Body of pancreas (tissue), 4 donors: ENCODE results near the gene CPXM1. TPM values are rescaled to one million over a fixed set of nuclear protein-coding genes. Genes with fewer than 3 reads are reported as not detected.

Experiments
- ATAC-seq: fragments of 150-250 bp; one replicate; pipeline ENCODE4 v1.9.1; 2016
- DNase-seq, 4 donors: peaks; one replicate each; pipeline ENCODE4 v3.0.0-alpha.2; 2019
- H3K27ac ChIP-seq, 4 donors: fragments of 200-600 bp; sonication (generic); 1 replicate in 3 of 4; 2 replicates in 1 of 4; pipeline versions ENCODE4 v1.5.1 to v1.6.1; 2016 to 2019; ENCODE audit warnings: mild to moderate bottlenecking in 1 of 4, mixed read lengths in 1 of 4, moderate library complexity in 1 of 4
- H3K27me3 ChIP-seq, 2 donors: fragments of 200-600 bp; sonication (generic); one replicate each; pipeline ENCODE4 v1.6.0; 2016; ENCODE audit warnings: mild to moderate bottlenecking in 1 of 2
- H3K36me3 ChIP-seq, 2 donors: fragments of 200-600 bp; sonication (generic); replicated peaks in 1 of 2; 2 replicates each; pipeline ENCODE4 v1.5.1; 2016; ENCODE audit warnings: low read depth in 2 of 2; ENCODE audit not compliant: insufficient read depth in 1 of 2
- H3K4me1 ChIP-seq: fragments of 200-600 bp; sonication (generic); one replicate; pipeline ENCODE4 v1.6.0; 2016
- H3K4me3 ChIP-seq, 2 donors: fragments of 200-600 bp; sonication (generic); 1 replicate in 1 of 2; 2 replicates in 1 of 2; pipeline ENCODE4 v1.5.1; 2016 to 2019
- H3K9me3 ChIP-seq, 3 donors: fragments of 200-600 bp; sonication (generic); 1 replicate in 2 of 3; 2 replicates in 1 of 3; pipeline ENCODE4 v1.5.1; 2016
- CTCF ChIP-seq, 7 experiments: fragments of 450-650 bp in 4 of 7; fragments of 200-600 bp in 3 of 7; sonication (generic) in 3 of 7; IDR thresholded peaks; one replicate each; pipeline ENCODE4 v1.5.1; 2016 to 2019; ENCODE audit warnings: antibody characterized with exemption in 7 of 7
- POLR2A ChIP-seq, 3 donors: fragments of 450-650 bp; IDR thresholded peaks; one replicate each; pipeline ENCODE4 v1.6.1; 2016; ENCODE audit warnings: antibody characterized with exemption in 3 of 3, mild to moderate bottlenecking in 2 of 3
- WGBS, 2 donors: methylation state at CpG; one replicate each; pipeline ENCODE4 v1.1.5; 2017; 5-methylcytosine and 5-hydroxymethylcytosine counted together
- intact Hi-C: fragments of 100-400 bp; cut with DNase I; formaldehyde crosslinking; loops from one replicate; pipeline ENCODE4 v1.15.1; 2023
- total RNA-seq, 2 donors: library from RNA; depleted of rRNA; stranded (reverse); fragments of >200 nt; gene quantifications; one replicate each; pipeline ENCODE4 v1.1.0, GENCODE V29; 2016

The CPXM1 gene
- total RNA-seq, 2 donors from 2014 or later: 2.3 to 4.9 TPM

- WGBS, 2 donors: 78 to 79% methylated on average over 8 of the region's 8 CpGs
- H3K36me3 ChIP-seq: no peaks in the 10 kb centered on the region
- H3K4me1 ChIP-seq: peaks cover 27% of the 10 kb centered on the region
- no peak for ATAC-seq
- TF ChIP-seq POLR2A (IDR thresholded peaks at IDR 0.05): no peak
- TF ChIP-seq CTCF (IDR thresholded peaks at IDR 0.05): no peak
- H3K27ac ChIP-seq: no peak overlapping the region
- no peaks in the 10 kb centered on the region for H3K27me3 ChIP-seq
- no peaks in the 10 kb centered on the region for H3K9me3 ChIP-seq
- no peak for DNase-seq
- intact Hi-C loops: no loop called here
- no peak overlapping the region for H3K4me3 ChIP-seq
Observed at GRCh38 chr20:2747676-2748235, 52.7 kb downstream of the CPXM1 start.

DNA sequence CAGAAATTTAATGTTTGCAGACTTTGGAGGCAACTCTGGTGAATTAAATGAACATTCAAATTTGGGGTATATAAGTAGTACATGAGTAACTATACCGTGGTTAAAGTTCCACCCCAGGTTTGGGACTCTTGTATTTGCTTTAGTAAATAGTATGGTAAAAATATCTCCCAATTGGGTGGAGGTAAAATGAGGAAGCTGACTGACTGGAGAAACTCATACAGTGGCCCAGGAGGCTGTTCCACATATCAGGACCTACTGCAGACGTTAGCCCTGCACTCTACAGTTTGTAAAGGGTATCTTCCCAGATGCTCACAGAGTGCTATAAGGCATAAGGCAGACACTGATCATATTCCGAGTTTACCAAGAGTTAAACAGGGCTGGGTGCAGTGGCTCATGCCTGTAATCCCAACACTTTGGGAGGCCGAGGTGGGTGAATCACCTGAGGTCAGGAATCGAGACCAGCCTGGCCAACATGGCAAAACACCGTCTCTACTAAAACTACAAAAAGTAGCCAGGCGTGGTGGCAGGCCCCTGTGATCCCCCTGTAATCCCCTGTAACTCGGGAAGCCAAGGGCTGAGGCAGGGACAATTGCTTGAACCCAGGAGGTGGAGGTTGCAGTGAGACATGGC, 53.7 kb downstream of the CPXM1 start:
- Histone ChIP-seq H3K27me3 (no peaks in the 10 kb centered on the region), H3K36me3 (no peaks in the 10 kb centered on the region), H3K27ac (no peak overlapping the region), H3K9me3 (no peaks in the 10 kb centered on the region), H3K4me3 (no peak overlapping the region), H3K4me1 (peaks cover 17% of the 10 kb centered on the region)
- WGBS, 2 donors: 55 to 65% methylated on average over 8 of the region's 8 CpGs
- no peak for ATAC-seq
- intact Hi-C loops: no loop called here
- DNase-seq: no peak
- TF ChIP-seq POLR2A (IDR thresholded peaks at IDR 0.05) (no peak), CTCF (IDR thresholded peaks at IDR 0.05) (no peak)

GRCh38 chr20:2745936-2746635, 54.3 kb downstream of the CPXM1 start:
- Histone ChIP-seq H3K4me3 (no peak overlapping the region), H3K27ac (no peak overlapping the region), H3K36me3 (no peaks in the 10 kb centered on the region), H3K4me1 (peaks cover 10% of the 10 kb centered on the region), H3K9me3 (no peaks in the 10 kb centered on the region), H3K27me3 (no peaks in the 10 kb centered on the region)
- no peak for TF ChIP-seq POLR2A (IDR thresholded peaks at IDR 0.05)
- TF ChIP-seq CTCF (IDR thresholded peaks at IDR 0.05): no peak
- DNase-seq (no peak), ATAC-seq (no peak)
- intact Hi-C loops: no loop called here
- WGBS, 2 donors: 78 to 82% methylated on average over 4 of the region's 4 CpGs

GRCh38 chr20:2745060-2745910, 55.1 kb downstream of the CPXM1 start:
- DNase-seq (no peak), ATAC-seq (no peak)
- intact Hi-C loops: no loop called here
- peaks cover 2% of the 10 kb centered on the region for H3K4me1 ChIP-seq
- H3K27ac ChIP-seq: no peak overlapping the region
- TF ChIP-seq POLR2A (IDR thresholded peaks at IDR 0.05): no peak
- no peaks in the 10 kb centered on the region for H3K27me3 ChIP-seq
- no peaks in the 10 kb centered on the region for H3K9me3 ChIP-seq
- H3K36me3 ChIP-seq: no peaks in the 10 kb centered on the region
- WGBS, 2 donors: 72 to 74% methylated on average over 11 to 12 of the region's 12 CpGs
- H3K4me3 ChIP-seq: no peak overlapping the region

Other genes starting within 250 kb of the CPXM1 start
- gene NOP56, start 148.0 kb downstream of the CPXM1 start, total RNA-seq: 100 to 1,000 TPM in 1 of 2 donors, 10 to 100 TPM in 1; 57.1 to 165 TPM
- 10 to 100 TPM; 65.4 to 77.1 TPM for gene IDH3B, start 136.4 kb downstream of the CPXM1 start, total RNA-seq
- 10 to 100 TPM in 1 of 2 donors, 1 to 10 TPM in 1; 9.6 to 13.0 TPM for gene EBF4, start 107.8 kb downstream of the CPXM1 start, total RNA-seq
- not detected for gene C20orf141, start 14.4 kb upstream of the CPXM1 start, total RNA-seq
- gene TMEM239, start 15.7 kb upstream of the CPXM1 start, total RNA-seq: not detected
- gene PCED1A, start 40.0 kb upstream of the CPXM1 start, total RNA-seq: 10 to 100 TPM; 26.5 to 48.1 TPM
- gene VPS16, start 40.1 kb upstream of the CPXM1 start, total RNA-seq: 10 to 100 TPM; 21.3 to 25.4 TPM
- 10 to 100 TPM; 22.3 to 24.1 TPM for gene PTPRA, start 72.9 kb upstream of the CPXM1 start, total RNA-seq
- not detected for gene GNRH2, start 243.0 kb upstream of the CPXM1 start, total RNA-seq
- 10 to 100 TPM; 28.0 to 29.0 TPM for gene MRPS26, start 245.4 kb upstream of the CPXM1 start, total RNA-seq